ENCODE measurements around the gene ANKRD13B.
"Not testable (repeated sequence)": the region's sequence is repeated elsewhere in the genome, so short reads cannot be mapped to it uniquely, and the experiment has no call there.

The ANKRD13B gene

GRCh38 chr17:29592850-29593551 is at the start of gene ANKRD13B:
TSS of gene ANKRD13B (plus strand) at chr17:29593132. CDS start at chr17:29593622, 490 bp downstream.
- DNase-seq: no peak

DNA sequence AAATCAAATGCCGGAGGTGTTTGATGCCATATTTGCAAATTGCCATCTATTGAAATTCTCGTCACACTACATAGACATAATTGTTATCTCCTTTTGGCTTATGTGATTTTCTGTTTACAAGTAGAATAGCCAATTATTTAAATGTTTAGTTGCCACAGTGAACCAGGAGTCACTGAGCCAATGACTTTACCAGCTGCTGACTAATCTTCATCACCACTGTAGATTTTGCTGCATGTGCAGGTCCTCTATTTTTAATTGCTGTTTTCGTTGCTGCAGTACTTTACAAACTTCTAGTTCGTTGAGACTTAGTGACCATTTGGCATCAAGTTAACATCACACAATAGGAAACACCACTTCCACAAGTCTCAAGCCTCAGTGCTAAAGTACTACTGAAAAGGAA is 48.9 kb upstream of the ANKRD13B start:
- no peak for DNase-seq

DNA sequence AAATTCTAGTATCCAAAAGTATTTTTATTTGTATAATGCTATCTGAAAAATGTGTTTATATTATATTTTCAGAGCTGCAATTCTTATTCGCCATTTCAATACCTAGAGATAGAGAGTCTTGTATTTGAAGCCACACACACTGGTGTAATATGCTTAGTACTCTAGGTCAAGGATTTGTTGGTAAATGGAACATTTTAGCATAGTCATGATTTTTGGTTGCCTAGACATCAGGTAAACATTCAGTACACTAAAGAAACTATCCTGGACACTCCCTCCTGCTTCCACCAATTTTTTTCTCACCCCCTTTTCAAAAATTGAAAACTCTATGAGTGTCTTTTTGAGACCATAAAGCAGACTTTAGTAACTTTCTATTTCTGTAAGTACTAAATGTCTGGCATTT is 46.8 kb upstream of the ANKRD13B start:
- no peak for DNase-seq

DNA sequence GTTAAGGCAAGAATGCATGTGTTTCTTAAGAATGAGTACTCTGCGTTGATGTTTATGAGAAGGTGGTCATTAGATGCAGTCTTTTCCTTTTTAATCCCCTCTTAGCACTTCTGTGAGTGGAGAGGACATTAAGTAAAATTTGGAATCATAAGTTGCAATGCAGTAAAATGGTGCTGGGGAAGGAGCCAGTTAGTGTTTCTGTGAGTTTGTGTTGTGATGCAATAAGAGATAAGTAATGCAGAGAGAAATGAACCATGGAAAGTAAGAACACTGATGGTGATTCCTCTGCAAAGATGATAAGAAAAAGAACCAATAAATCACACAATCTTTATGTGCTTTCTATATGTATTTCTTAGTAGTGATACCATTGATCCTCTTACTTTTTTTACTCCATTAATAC is 46.1 kb upstream of the ANKRD13B start:
- DNase-seq: no peak

GRCh38 chr17:29549177-29549923 is 43.6 kb upstream of the ANKRD13B start:
- no peak for DNase-seq

DNA sequence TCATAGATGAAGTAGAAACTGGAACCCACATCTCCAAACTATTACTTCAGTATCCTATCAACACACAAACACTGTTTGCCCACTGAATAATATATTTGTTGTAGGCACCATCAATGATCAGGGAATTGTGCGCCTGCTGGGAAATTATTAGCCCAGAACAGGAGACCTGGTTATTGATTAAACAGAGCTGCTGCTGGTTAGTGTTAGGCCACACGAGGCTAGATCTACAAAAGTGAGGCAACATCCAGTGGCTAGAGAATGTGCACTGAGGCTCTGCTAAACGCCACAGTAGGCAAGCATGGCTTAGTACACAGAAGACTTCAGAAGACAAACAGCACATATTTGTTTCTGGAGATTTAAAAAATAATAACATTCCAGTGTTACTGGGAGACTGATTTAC is 37.1 kb upstream of the ANKRD13B start:
- no peak for DNase-seq

- DNase-seq: no peak
Measured at GRCh38 chr17:29557085-29557738, 35.7 kb upstream of the ANKRD13B start.

DNA sequence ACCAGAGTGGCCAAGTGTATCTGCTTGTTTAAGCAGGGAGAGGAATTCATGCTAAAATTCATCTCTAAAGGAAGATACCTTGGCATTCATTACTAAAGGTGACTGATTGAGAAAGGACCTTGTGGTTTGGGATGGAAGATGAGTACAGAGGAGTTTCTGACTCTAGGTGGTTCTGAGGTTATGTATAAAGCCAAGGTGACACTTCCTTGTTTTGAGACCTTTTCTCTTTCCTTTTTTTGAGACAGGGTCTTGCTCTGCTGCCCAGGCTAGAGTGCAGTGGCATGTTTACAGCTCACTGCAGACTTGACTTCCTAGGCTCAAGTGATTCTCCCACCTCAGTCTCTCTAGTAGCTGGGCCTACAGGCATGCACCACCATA is 35.2 kb upstream of the ANKRD13B start:
- DNase-seq: no peak

GRCh38 chr17:29558139-29558538 is 34.8 kb upstream of the ANKRD13B start:
- not testable (repeated sequence) for DNase-seq

- no peak for DNase-seq
Measured at GRCh38 chr17:29559640-29560039, 33.3 kb upstream of the ANKRD13B start.

DNA sequence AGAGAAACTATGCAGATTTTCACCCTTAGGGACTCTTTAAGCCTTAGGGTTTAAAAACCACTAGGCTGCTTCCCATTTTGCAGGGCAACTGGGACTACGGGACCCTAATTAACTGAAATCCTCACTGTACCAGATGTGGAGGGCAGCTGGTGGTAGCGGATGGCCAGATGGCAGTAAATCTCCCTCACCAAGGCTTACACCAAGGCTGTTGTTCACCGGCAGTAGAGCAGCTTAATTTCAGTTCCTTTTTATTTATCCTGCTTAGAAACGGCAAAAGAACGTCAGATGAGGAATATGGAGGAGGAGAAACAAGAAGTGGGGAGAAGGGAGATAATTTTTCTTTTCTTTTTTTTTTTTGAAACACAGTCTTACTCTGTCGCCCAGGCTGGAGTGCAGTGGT is 32.6 kb upstream of the ANKRD13B start:
- no peak for DNase-seq

- DNase-seq: no peak
Measured at GRCh38 chr17:29561554-29562517, 31.1 kb upstream of the ANKRD13B start.

GRCh38 chr17:29562615-29563014 is 30.3 kb upstream of the ANKRD13B start:
- DNase-seq: no peak

DNA sequence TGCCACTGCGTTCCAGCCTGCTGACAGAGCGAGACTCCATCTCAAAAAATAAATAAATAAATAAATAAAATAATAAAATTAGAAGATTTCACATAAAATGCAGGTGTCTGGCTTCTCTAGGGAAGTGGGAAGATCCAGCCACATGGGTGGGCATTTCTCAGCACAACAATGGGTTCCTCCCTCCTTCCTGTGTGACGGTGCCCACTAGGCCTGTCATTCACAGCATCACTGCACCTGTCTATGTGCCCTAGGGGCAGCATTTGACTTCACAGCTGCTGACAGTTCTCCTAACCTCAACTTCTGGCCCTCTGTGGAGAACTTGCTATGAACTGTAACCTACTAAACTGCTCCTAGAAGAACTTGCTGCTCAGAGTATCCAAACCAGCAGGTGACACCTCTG is 29.1 kb upstream of the ANKRD13B start:
- DNase-seq: no peak

DNA sequence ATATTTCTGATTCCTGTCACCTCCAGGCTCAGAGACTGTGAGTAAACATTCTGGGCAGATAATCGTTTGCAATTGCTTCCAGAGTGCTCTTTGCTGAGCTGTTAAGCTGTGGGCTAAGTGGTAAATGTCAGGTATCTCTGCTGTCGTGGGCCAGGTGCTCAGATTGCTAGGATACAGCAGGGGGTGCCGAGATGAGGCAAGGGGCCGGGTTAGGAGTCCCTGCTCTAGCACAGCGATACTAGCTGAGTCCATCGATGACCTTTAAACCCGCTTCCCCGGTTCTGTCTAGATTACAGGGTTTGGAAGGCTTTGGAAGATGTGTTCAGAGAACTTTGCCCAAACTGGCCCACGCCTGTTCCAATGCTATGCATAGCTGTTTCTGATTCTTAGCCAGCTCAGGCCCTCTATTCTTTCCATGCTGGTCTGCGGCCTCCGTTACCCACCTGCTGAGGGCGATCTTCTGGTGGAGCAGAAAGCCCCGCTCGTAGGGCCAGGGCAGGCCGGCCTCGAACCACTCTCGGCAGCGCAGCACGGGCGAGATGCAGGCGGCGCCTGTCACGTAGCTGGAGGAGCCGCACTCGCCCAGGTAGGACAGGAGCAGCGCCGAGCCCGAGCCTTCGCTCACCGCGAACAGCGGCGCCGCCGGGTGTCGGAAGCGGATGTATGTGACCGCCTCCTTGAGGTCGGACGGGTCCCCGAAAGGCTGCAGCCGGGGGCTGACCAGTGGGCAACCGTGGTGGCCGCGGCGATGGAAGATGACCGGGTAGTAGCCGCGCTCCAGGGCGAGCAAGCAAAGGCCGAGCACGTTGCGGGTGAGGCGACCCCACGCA is 27.1 kb upstream of the ANKRD13B start:
- no peak for DNase-seq

DNA sequence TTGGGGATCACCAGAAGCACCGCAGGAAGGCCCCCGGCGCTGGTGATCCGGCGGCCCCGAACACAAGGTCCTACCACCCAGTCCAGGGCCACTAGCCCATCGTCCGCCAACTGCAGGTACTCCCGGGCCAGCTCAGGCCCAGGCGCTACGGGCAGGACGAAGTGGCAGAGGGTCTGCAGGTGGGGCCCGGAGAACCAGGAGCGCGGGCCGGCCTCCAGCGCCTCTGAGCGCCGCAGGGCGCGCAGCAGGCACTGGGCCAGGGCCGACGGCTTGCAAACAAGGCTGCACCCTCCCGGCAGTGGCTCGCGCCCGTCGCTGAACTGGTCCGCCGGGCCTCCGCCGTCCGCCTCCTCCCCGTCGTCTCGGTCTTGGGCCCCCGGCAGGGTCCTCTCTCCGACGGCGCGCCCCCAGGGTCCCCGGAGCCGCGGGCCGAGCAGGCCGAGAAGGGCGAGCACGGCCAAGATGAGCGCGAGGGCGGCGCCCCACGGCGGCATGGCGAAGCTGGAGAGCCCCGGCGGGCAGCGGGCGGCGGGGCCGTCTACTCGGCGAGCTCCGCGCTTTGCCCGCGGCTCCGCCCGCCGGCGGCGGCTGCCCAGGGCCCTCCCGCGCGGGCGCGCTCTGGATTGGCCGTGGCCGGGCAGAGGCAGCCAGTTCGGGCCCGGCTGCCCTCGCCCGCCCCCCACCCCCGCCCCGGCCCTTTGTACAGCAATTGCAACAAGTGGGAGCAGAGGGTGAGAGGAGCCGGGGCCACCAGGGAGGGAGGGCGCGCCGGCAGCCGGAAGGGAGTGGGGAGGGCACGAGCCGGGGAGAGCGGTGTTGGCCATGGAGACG is 26.2 kb upstream of the ANKRD13B start, which contains the start of gene ABHD15:
Gene ABHD15 (minus strand): TSS at position 565 of the 831 bp plus-strand sequence. CDS start 71 bp downstream, at position 494.
- DNase-seq: peak; percentile 9

DNA sequence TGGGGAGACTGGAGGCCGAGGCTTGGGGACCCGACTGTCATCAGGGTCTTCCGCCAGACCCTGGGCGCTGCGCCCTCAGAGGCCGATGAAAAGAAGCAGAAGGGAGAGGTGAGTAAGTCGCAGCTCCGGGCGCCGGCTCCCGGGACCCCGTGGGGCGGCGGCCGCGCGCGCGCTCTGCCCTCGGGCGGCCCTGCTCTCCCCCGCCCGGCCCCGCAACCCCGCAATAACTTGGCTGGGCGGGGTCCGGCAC is 25.7 kb upstream of the ANKRD13B start:
- DNase-seq: no peak

DNA sequence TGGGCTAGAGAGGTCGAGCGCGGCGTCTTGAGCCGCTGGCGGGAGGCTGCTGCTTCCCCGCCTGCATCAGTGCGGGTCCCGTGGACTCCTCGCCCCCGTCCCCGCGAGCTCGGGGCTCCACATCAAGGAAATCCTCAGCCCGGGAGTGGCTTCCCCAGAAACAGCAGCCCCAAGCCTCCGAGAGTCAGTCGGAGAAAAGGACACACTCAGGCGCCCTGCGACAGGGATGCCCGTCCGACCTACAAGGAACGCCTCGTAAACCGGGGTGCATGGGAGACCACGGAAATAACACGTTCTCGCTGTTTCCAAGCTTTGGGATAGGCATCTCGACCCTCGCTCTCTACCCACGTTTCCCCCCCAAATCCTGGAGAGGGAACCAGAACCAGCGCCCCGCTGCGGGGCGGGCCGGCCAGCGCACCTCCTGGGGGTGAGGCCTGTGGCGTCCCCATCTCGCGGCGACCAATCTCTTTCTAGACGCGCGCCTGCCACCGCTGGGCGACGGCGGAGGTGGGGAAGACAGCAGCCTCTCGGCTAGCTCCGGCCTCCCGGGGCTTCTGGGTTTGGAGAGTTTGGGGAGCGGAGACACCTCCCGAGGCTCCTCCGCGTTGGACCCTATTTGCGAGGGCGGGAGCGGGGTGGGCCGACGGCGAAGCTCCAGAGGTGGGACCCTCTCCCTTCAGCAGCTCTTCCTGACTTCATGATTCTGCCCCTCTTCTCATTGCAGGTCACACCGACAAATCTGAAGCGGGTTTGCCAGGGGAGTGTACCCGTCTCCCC is 25.2 kb upstream of the ANKRD13B start:
- no peak for DNase-seq

GRCh38 chr17:29568331-29569244 is 24.3 kb upstream of the ANKRD13B start, which contains the start of gene TP53I13:
TSS of gene TP53I13 (plus strand) at chr17:29568701. CDS start at chr17:29568759, 58 bp downstream.
- DNase-seq: peak; percentile 47

All from GF-D8 (cell line).